NCI-H524 (cell line): ENCODE data around the gene ITPRID1.
A peak's percentile ranks its signal among the peaks of the same experiment; 100 is the strongest.
"Not testable (repeated sequence)": the region's sequence is repeated elsewhere in the genome, so short reads cannot be mapped to it uniquely, and the experiment has no call there.

Experiments used
- DNase-seq, 2 experiments: peaks; one replicate each; lab custom pipeline; 2025; lab: John Stamatoyannopoulos, UW

ITPRID1 gene

GRCh38 chr7:31516680-31517502, 3.0 kb downstream of the ITPRID1 start:
- no peak for DNase-seq

GRCh38 chr7:31517513-31517912, 3.6 kb downstream of the ITPRID1 start:
- DNase-seq = no peak

- no peak for DNase-seq
Observed at GRCh38 chr7:31518766-31519165, 4.9 kb downstream of the ITPRID1 start.

GRCh38 chr7:31521336-31522010, 7.6 kb downstream of the ITPRID1 start:
- DNase-seq = no peak

GRCh38 chr7:31526864-31527263, 13.0 kb downstream of the ITPRID1 start:
- DNase-seq = no peak

GRCh38 chr7:31529103-31529502, 15.2 kb downstream of the ITPRID1 start:
- no peak for DNase-seq

- DNase-seq = not testable (repeated sequence)
Observed at GRCh38 chr7:31540651-31541185, 26.8 kb downstream of the ITPRID1 start.

- DNase-seq = no peak
Observed at GRCh38 chr7:31545549-31545948, 31.7 kb downstream of the ITPRID1 start.

- no peak for DNase-seq
Observed at GRCh38 chr7:31549611-31550010, 35.7 kb downstream of the ITPRID1 start.

- DNase-seq = no peak
Observed at GRCh38 chr7:31550432-31550831, 36.5 kb downstream of the ITPRID1 start.

- DNase-seq = no peak
Observed at GRCh38 chr7:31553661-31554081, 39.8 kb downstream of the ITPRID1 start.

GRCh38 chr7:31562002-31562401, 48.1 kb downstream of the ITPRID1 start:
- no peak for DNase-seq

- no peak for DNase-seq
Observed at GRCh38 chr7:31563522-31563921, 49.6 kb downstream of the ITPRID1 start.

GRCh38 chr7:31563951-31564350, 50.1 kb downstream of the ITPRID1 start:
- no peak for DNase-seq

GRCh38 chr7:31564661-31565060, 50.8 kb downstream of the ITPRID1 start:
- DNase-seq = no peak

GRCh38 chr7:31569528-31569927, 55.6 kb downstream of the ITPRID1 start:
- no peak for DNase-seq

GRCh38 chr7:31583526-31583925, 69.6 kb downstream of the ITPRID1 start:
- no peak for DNase-seq

GRCh38 chr7:31583942-31584341, 70.1 kb downstream of the ITPRID1 start:
- no peak for DNase-seq

GRCh38 chr7:31595390-31595789, 81.5 kb downstream of the ITPRID1 start:
- no peak for DNase-seq

GRCh38 chr7:31602041-31602625, 88.2 kb downstream of the ITPRID1 start:
- peak in 1 of 2 experiments; percentile 32 for DNase-seq

- DNase-seq = peak; percentile 55 to 73
Observed at GRCh38 chr7:31603046-31603445, 89.2 kb downstream of the ITPRID1 start.

- no peak for DNase-seq
Observed at GRCh38 chr7:31613604-31614003, 99.7 kb downstream of the ITPRID1 start.

- no peak for DNase-seq
Observed at GRCh38 chr7:31633467-31633866, 119.6 kb downstream of the ITPRID1 start.
